ENCODE measurements around the gene RAB9B. TPM values are rescaled to one million over a fixed set of nuclear protein-coding genes. Genes with fewer than 3 reads are reported as not detected.

Gene RAB9B
- total RNA-seq, 3 donors from 2014 or later: 0.24 to 0.30 (median 0.28) TPM

Other genes with a start within 250 kb of the RAB9B start
- 10 to 100 TPM; 10.6 to 14.7 (median 10.8) TPM for gene TCEAL4, start 246.7 kb downstream of the RAB9B start, total RNA-seq
- 1 to 10 TPM; 2.5 to 4.3 (median 2.5) TPM for gene TCEAL3, start 224.3 kb downstream of the RAB9B start, total RNA-seq
- gene TCEAL1, start 203.3 kb downstream of the RAB9B start, total RNA-seq: 1 to 10 TPM; 5.3 to 5.5 (median 5.4) TPM
- 100 to 1,000 TPM; 196 to 207 (median 204) TPM for gene MORF4L2, start 145.6 kb downstream of the RAB9B start, total RNA-seq
- gene TMEM31, start 121.3 kb downstream of the RAB9B start, total RNA-seq: not detected
- not detected for gene PLP1, start 55.4 kb downstream of the RAB9B start, total RNA-seq
- gene TMSB15B, start 130.4 kb upstream of the RAB9B start, total RNA-seq: 1 to 10 TPM; 4.4 to 6.4 (median 5.2) TPM
- gene H2BW1, start 181.5 kb upstream of the RAB9B start, total RNA-seq: not detected
- not detected for gene H2BW2, start 207.7 kb upstream of the RAB9B start, total RNA-seq
- gene TMSB15C, start 244.0 kb upstream of the RAB9B start, total RNA-seq: 1 to 10 TPM in 1 of 3 donors, under 1 TPM in 2; 0.74 to 1.5 (median 0.92) TPM

All from activated T-cell treated with anti-CD3 and anti-CD28 coated beads, Interleukin-2, amount 50 U/mL, for 4 hours (primary cell).